Spleen (tissue), 11 donors: ENCODE data around the gene TAS2R50. TPM values are rescaled to one million over a fixed set of nuclear protein-coding genes. Genes with fewer than 3 reads are reported as not detected.

Experiments
- DNase-seq: peaks from one replicate; pipeline ENCODE4 v3.0.0-alpha.2; 2020
- H3K27ac ChIP-seq, 8 donors: fragments of 200-600 bp; sonication (generic) in 7 of 8; 1 replicate in 4 of 8; 2 replicates in 4 of 8; pipeline versions ENCODE4 v1.5.0 to v1.8.0; 2016 to 2021; ENCODE audit warnings: inconsistent platforms in 4 of 8, mild to moderate bottlenecking in 4 of 8, moderate library complexity in 1 of 8
- H3K27me3 ChIP-seq, 7 donors: fragments of 200-600 bp; sonication (generic) in 6 of 7; replicated peaks in 1 of 7; 1 replicate in 4 of 7; 2 replicates in 3 of 7; pipeline versions ENCODE4 v1.5.0 to v1.8.0; 2016 to 2021; ENCODE audit warnings: inconsistent platforms in 3 of 7, mild to moderate bottlenecking in 1 of 7
- H3K36me3 ChIP-seq, 6 donors: fragments of 200-600 bp; sonication (generic) in 5 of 6; 1 replicate in 4 of 6; 2 replicates in 2 of 6; pipeline versions ENCODE4 v1.5.0 to v1.8.0; 2016 to 2021; ENCODE audit warnings: inconsistent platforms in 2 of 6
- H3K4me1 ChIP-seq, 6 donors: fragments of 200-600 bp; sonication (generic) in 5 of 6; 1 replicate in 3 of 6; 2 replicates in 3 of 6; pipeline versions ENCODE4 v1.5.0 to v1.8.0; 2016 to 2021; ENCODE audit warnings: inconsistent platforms in 3 of 6
- H3K4me3 ChIP-seq, 8 donors: fragments of 200-600 bp; sonication (generic) in 7 of 8; 1 replicate in 4 of 8; 2 replicates in 4 of 8; pipeline versions ENCODE4 v1.5.0 to v1.8.0; 2016 to 2021; ENCODE audit warnings: inconsistent platforms in 4 of 8, mild to moderate bottlenecking in 4 of 8, moderate library complexity in 2 of 8
- H3K9me3 ChIP-seq, 8 donors: fragments of 200-600 bp; sonication (generic) in 7 of 8; 1 replicate in 4 of 8; 2 replicates in 4 of 8; pipeline versions ENCODE4 v1.5.0 to v1.8.0; 2016 to 2021; ENCODE audit warnings: inconsistent platforms in 4 of 8
- POLR2A ChIP-seq, 3 donors: fragments of 450-650 bp; IDR thresholded peaks; one replicate each; pipeline ENCODE4 v1.5.1; 2017; ENCODE audit warnings: antibody characterized with exemption in 3 of 3, mild to moderate bottlenecking in 1 of 3
- POLR2AphosphoS5 ChIP-seq, 3 donors: sonication (generic); formaldehyde crosslinking; IDR thresholded peaks; one replicate each; pipeline ENCODE4 v1.5.1; 2017; ENCODE audit warnings: antibody characterized with exemption in 3 of 3
- WGBS, 5 donors: extraction: QIAGEN DNeasy Blood & Tissue Kit in 3 of 5; methylation state at CpG; one replicate each; pipeline versions ENCODE4 v1.1.5 to v1.1.7; 2013 to 2018; 5-methylcytosine and 5-hydroxymethylcytosine counted together
- intact Hi-C: fragments of 100-400 bp; cut with DNase I; formaldehyde crosslinking; loops from one replicate; pipeline ENCODE4 v1.15.0; 2023; ENCODE audit warnings: low total_unique reads
- polyA plus RNA-seq, 3 donors: library from polyadenylated mRNA; stranded (reverse); fragments of 200-250 nt; gene quantifications; one replicate each; pipeline ENCODE4 v1.2.1, GENCODE V29; 2013
- total RNA-seq, 7 donors: library from RNA; depleted of rRNA in 3 of 7; stranded (reverse); fragments of >200 nt in 3 of 7; fragmentation: NEBNext Ultra II Directional in 4 of 7; extraction: Animal tissue kit (Norgen Biotek cat#: 25700) in 4 of 7; gene quantifications; one replicate each; pipeline versions ENCODE4 v1.1.0 to v1.2.1, GENCODE V29; 2016 to 2021
- TF ChIP-seq, protein P1 (sequence below), 11 experiments: fragments of 200-600 bp in 7 of 11; fragments of 450-650 bp in 4 of 11; sonication (generic) in 4 of 11; IDR thresholded peaks in 8 of 11; conservative IDR thresholded peaks in 3 of 11; 1 replicate in 7 of 11; 2 replicates in 4 of 11; pipeline versions ENCODE4 v1.4.0 to v1.8.0; 2016 to 2021; ENCODE audit warnings: antibody characterized with exemption in 11 of 11, inconsistent platforms in 4 of 11, mild to moderate bottlenecking in 1 of 11
- donor health status: healthy with polysubstance abuse.
- donor health status: DM: no; HTN: no; CAD: no; lungs with moderate emphysema.
- donor health status: DM: no; HTN: no; CAD: no.
- donor health status: Bipolar disorder and iron deficiency.
- donor health status: healthy.
- donor health status: DM: no; HTN: no; CAD: no.
- donor health status: DM: yes; HTN: yes; CAD: no.

Gene TAS2R50
- total and polyA plus RNA-seq, 10 donors: 0.10 to 7.1 (median 4.3) TPM; not detected in 2

DNA sequence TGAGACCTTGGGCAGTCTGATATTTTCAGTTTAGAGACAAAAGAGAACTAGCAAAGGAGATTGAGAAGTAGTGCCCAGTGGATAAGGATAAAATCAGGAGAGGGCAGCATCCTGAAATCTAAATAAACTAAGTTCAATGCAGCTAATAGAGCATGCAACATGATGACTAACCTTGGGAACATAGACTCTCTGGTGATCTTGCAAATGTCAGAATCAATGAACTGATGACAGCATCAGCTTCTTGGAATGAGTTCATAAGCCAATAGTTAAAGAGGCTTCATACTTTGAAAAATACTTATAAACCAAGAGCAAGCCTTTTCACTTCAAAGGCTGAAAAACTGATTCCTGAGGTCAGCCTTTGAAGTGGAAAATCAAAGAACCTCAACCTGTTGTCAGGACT, 27.5 kb upstream of the TAS2R50 start:
- intact Hi-C loops: no loop called here

DNA sequence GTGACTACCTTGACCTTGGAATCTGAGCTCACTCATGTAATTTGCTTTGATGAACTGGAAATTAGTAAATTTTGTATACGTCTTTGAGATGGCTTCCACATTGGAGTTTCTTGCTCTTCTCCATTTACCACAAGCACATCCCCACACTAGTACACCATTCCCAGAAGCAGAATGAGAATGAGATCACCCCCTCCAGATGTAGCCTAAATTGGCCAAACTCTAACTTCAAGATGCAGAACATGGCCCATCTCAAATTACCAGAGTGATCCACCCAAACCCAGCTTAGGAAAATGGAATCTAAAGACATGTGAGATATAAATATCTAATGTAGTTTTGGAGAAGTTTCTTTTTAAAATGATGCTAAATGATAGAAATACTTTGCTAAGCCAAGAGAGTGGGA, 20.9 kb upstream of the TAS2R50 start:
- no peak for DNase-seq
- intact Hi-C loops: no loop called here
- Histone ChIP-seq H3K4me1 (no peaks in the 10 kb centered on the region), H3K4me3 (no peak overlapping the region), H3K27ac (no peak overlapping the region), H3K36me3 (no peaks in the 10 kb centered on the region), H3K9me3 (no peaks in the 10 kb centered on the region), H3K27me3 (no peaks in the 10 kb centered on the region)
- 95 to 100% (median 98%) methylated on average over 1 of the region's 1 CpG for WGBS, 5 donors
- no peak for TF ChIP-seq POLR2A (IDR thresholded peaks at IDR 0.05)
- TF ChIP-seq, protein P1, sequence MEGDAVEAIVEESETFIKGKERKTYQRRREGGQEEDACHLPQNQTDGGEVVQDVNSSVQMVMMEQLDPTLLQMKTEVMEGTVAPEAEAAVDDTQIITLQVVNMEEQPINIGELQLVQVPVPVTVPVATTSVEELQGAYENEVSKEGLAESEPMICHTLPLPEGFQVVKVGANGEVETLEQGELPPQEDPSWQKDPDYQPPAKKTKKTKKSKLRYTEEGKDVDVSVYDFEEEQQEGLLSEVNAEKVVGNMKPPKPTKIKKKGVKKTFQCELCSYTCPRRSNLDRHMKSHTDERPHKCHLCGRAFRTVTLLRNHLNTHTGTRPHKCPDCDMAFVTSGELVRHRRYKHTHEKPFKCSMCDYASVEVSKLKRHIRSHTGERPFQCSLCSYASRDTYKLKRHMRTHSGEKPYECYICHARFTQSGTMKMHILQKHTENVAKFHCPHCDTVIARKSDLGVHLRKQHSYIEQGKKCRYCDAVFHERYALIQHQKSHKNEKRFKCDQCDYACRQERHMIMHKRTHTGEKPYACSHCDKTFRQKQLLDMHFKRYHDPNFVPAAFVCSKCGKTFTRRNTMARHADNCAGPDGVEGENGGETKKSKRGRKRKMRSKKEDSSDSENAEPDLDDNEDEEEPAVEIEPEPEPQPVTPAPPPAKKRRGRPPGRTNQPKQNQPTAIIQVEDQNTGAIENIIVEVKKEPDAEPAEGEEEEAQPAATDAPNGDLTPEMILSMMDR (IDR thresholded peaks at IDR 0.05 in 8 of 11, conservative IDR thresholded peaks at IDR 0.05 in 3 of 11): no peak
- TF ChIP-seq POLR2AphosphoS5 (IDR thresholded peaks at IDR 0.05): no peak

More for the DNA sequence above, 27.5 kb upstream of the TAS2R50 start:
- TF ChIP-seq POLR2A (IDR thresholded peaks at IDR 0.05) (no peak), POLR2AphosphoS5 (IDR thresholded peaks at IDR 0.05) (no peak)
- TF ChIP-seq, protein P1 (IDR thresholded peaks at IDR 0.05 in 8 of 11, conservative IDR thresholded peaks at IDR 0.05 in 3 of 11): no peak
- Histone ChIP-seq H3K9me3 (no peaks in the 10 kb centered on the region), H3K27me3 (no peaks in the 10 kb centered on the region), H3K4me1 (no peaks in the 10 kb centered on the region), H3K36me3 (peaks cover 0 to 13% (median 0%) of the 10 kb centered on the region in 6 donors), H3K4me3 (no peak overlapping the region), H3K27ac (no peak overlapping the region)
- DNase-seq: no peak

DNA sequence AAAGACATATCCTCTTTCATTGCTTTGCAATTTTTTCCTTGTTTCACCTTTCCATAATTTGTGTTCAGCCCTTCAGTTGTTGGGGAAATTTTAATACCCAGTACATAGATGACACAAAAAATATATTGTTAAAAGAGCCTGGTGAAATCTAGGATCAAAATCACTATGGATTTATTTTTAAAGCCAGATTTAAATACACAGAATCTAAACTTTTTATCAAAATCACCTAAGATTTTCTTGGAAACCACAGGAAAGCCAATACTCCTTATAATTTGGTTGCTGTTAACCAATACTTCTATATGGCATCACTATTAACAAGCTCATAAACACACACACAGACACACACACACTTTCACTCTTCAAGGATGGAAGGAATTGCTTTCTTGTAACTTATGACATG, 11.5 kb upstream of the TAS2R50 start, which contains the start of gene TAS2R20:
TAS2R20 (minus strand) TSS at position 101 of the 400 bp plus-strand sequence. CDS start 429 bp downstream, outside the sequence.
- H3K36me3 ChIP-seq: peaks cover 0 to 21% (median 2%) of the 10 kb centered on the region in 6 donors
- TF ChIP-seq, protein P1 (IDR thresholded peaks at IDR 0.05 in 8 of 11, conservative IDR thresholded peaks at IDR 0.05 in 3 of 11): no peak
- TF ChIP-seq POLR2AphosphoS5 (IDR thresholded peaks at IDR 0.05) (no peak), POLR2A (IDR thresholded peaks at IDR 0.05) (no peak)
- no peaks in the 10 kb centered on the region for H3K27me3 ChIP-seq
- intact Hi-C loops: no loop called here
- H3K9me3 ChIP-seq: peaks cover 0 to 5% (median 0%) of the 10 kb centered on the region in 8 donors
- DNase-seq: no peak
- H3K27ac ChIP-seq: no peak within 1 kb of the TSS
- no peaks in the 10 kb centered on the region for H3K4me1 ChIP-seq
- no peak within 1 kb of the TSS for H3K4me3 ChIP-seq

DNA sequence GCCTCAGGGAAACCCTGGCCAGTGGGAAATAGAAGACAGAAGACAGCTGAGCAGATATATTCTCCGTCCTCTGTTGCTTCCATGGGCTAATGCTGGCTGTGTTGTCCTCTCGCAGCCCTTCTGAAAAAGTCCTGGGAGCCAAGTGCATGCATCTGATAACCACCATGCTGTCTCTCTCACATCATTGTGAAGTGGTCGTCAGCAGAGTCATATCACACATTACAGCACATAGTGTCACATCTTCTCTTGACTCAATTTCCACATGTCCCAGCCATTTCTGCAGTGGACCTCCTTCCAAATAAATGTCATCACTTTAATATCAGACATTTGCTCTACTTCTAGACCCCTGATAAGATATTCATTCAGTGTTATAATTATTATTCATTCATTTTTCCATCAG, 7.6 kb upstream of the TAS2R50 start:
- intact Hi-C loops: no loop called here
- Histone ChIP-seq H3K4me1 (no peaks in the 10 kb centered on the region), H3K4me3 (no peak overlapping the region), H3K36me3 (peaks cover 0 to 21% (median 2%) of the 10 kb centered on the region in 6 donors), H3K27ac (no peak overlapping the region), H3K27me3 (no peaks in the 10 kb centered on the region), H3K9me3 (peaks cover 0 to 11% (median 3%) of the 10 kb centered on the region in 8 donors)
- DNase-seq: no peak
- TF ChIP-seq POLR2AphosphoS5 (IDR thresholded peaks at IDR 0.05) (no peak), POLR2A (IDR thresholded peaks at IDR 0.05) (no peak)
- TF ChIP-seq, protein P1 (IDR thresholded peaks at IDR 0.05 in 8 of 11, conservative IDR thresholded peaks at IDR 0.05 in 3 of 11): no peak
- WGBS, 5 donors: 94 to 99% (median 96%) methylated on average over 3 of the region's 3 CpGs
